ENCODE measurements around the gene ZNRF3.
"Not testable (repeated sequence)": the region's sequence is repeated elsewhere in the genome, so short reads cannot be mapped to it uniquely, and the experiment has no call there.

ZNRF3 gene

DNA sequence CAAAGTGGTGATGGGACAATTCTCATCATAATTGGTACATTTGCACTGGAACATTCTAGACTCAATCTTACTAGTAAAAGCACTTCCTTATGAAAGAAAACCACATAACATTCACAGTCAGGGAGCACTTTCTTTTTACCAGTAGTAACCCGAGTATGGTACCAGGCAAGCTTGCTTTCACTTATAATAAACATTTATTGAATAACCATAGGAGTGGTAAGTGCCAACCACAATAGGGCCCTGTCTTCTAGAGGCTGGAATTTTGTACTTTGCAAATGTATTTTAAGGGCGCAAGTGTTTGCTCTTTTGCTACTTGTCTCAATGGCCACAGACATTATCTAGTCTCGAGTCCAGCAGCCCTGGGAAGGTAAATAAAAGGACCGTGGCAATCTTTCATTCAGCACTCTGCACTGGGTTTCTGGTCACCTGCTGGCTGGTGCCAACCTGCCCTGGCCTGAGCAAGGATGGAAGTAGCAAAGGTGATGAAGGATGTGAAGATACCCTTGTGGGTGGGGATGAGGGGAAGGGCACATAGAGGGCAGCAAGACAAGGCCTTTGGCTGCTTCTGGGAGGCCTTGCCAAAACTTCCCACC lies 154.1 kb downstream of the ZNRF3 start:
- Mint-ChIP-seq H3K36me3 (ENCODE audit: low read depth) (no peaks in the 10 kb centered on the region), H3K27me3 (peaks cover 23% of the 10 kb centered on the region), H3K4me3 (no peak overlapping the region), H3K9me3 (no peaks in the 10 kb centered on the region), H3K4me1 (ENCODE audit: low read depth) (no peaks in the 10 kb centered on the region), H3K27ac (no peak overlapping the region)

- H3K27ac Mint-ChIP-seq = no peak overlapping the region
- H3K4me3 Mint-ChIP-seq = no peak overlapping the region
- H3K4me1 Mint-ChIP-seq (ENCODE audit: low read depth) = no peaks in the 10 kb centered on the region
- no peaks in the 10 kb centered on the region for H3K9me3 Mint-ChIP-seq
- no peaks in the 10 kb centered on the region for H3K36me3 Mint-ChIP-seq (ENCODE audit: low read depth)
- H3K27me3 Mint-ChIP-seq = peaks cover 13% of the 10 kb centered on the region
Measured at GRCh38 chr22:29039148-29039547, 155.8 kb downstream of the ZNRF3 start.

DNA sequence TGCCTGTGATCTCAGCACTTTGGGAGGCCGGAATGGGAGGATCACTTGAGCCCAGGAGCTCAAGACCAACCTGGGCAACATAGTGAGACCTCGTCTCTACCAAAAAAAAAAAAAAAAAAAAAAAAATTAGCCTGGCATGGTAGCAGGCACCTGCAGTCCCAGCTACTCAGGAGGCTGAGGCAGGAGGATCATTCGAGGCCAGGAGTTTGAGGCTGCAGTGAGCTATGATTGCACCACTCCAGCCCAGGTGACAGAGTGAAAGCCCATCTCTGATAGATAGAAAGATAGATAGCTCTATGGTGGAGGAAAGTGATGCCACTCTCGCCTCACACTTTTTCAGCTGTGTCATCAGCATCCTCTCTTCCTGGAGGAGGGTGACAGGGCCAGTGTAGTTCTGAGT lies 156.3 kb downstream of the ZNRF3 start:
- H3K9me3 Mint-ChIP-seq; H3K27ac Mint-ChIP-seq; H3K27me3 Mint-ChIP-seq; H3K4me3 Mint-ChIP-seq; H3K36me3 Mint-ChIP-seq (ENCODE audit: low read depth); H3K4me1 Mint-ChIP-seq (ENCODE audit: low read depth): not testable (repeated sequence)

DNA sequence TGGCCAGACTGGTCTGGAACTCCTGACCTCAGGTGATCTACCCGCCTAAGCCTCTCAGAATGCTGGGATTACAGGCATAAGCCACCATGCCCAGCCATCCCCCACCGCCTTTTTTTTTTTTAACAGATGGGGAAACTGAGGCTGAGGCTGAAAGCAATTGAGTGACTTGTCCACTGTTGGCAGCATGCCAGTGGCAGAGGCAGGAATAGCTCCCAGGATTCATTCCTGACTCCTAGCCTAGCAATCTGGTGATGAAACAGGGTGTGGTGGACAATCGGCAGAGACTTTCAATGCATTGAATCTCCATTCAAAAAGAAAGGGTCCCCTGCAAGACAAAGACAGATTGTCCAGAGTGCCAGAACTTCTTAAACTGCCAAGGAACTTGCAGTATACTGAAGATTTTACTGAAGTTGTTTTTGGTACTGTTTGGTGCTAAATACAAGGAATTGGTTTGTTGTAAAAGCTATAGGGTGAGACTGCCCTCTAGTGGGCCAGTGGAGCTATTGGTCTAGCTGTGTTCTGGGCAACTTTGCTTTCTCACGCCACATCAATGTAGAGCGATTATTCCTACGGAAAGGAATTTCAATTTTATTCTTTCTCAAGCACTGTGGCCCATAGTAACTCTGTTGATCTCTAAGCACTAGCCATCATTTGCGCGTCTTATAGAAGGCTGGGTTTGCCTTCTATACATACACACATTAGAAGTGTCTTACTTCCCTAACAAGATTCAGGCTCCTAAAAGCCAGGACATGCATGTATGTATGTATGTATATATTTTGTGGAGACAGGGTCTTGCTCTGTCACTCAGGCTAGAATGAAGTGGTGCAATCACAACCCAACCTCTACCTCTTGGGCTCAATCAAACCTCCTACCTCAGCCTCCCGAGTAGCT lies 157.3 kb downstream of the ZNRF3 start:
- no peaks in the 10 kb centered on the region for H3K4me1 Mint-ChIP-seq (ENCODE audit: low read depth)
- peaks cover 6% of the 10 kb centered on the region for H3K27me3 Mint-ChIP-seq
- no peaks in the 10 kb centered on the region for H3K9me3 Mint-ChIP-seq
- H3K4me3 Mint-ChIP-seq = no peak overlapping the region
- no peak overlapping the region for H3K27ac Mint-ChIP-seq
- H3K36me3 Mint-ChIP-seq (ENCODE audit: low read depth) = no peaks in the 10 kb centered on the region

DNA sequence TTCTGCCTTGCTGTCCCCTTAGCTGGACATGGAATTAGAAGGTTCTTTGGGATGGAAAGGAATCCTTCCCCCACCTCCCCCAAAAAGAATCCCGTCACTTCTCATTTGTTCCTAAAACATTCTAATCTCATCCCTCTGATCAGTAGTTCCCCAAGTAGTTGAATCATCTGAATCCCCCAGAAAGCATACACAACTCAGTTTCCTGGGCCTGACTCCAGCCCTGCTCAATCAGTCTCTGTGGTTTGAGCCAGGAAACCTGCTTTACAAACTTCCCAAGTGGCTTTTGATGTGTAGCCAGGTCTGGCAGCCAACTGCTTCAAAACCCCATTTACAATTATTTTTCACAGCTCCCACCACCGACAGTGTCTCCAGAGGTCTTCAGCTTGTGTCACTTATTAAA lies 158.0 kb downstream of the ZNRF3 start:
- Mint-ChIP-seq H3K4me1 (ENCODE audit: low read depth) (no peaks in the 10 kb centered on the region), H3K27ac (no peak overlapping the region), H3K36me3 (ENCODE audit: low read depth) (no peaks in the 10 kb centered on the region), H3K9me3 (no peaks in the 10 kb centered on the region), H3K4me3 (no peak overlapping the region), H3K27me3 (peaks cover 6% of the 10 kb centered on the region)

DNA sequence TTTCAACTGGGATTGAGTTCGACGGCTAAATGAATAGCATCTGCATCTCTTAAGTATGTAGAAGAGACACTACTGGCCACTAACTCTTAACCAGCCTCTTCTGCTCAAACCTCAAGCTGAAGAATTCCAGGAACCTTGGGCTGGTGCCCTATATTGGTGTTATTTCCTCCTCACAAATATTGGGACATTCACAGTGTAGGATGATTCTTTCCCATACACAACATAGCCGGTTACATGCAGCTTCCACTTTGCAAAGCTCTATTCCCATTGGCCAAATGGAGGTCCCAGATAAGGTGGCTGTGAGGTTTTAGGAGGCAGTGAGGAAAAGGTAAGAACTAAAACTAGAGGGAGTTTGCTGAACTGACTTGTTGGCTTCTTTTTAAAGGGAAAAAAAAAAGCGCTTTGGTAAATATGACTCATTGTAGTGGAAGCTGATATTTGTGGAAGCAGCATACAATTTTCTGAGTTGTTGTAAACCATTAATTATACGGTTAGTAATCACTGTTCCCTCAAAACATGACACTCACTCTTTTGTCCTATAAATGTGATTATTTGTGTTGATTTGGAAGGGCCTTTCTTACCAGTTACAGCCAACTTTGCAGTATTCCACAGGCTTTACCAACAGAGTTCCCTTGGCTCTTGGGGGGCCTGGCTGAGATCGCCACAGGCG lies 160.7 kb downstream of the ZNRF3 start:
- Mint-ChIP-seq H3K27ac (no peak overlapping the region), H3K9me3 (no peaks in the 10 kb centered on the region), H3K27me3 (peaks cover 6% of the 10 kb centered on the region), H3K36me3 (ENCODE audit: low read depth) (no peaks in the 10 kb centered on the region), H3K4me1 (ENCODE audit: low read depth) (no peaks in the 10 kb centered on the region), H3K4me3 (no peak overlapping the region)

DNA sequence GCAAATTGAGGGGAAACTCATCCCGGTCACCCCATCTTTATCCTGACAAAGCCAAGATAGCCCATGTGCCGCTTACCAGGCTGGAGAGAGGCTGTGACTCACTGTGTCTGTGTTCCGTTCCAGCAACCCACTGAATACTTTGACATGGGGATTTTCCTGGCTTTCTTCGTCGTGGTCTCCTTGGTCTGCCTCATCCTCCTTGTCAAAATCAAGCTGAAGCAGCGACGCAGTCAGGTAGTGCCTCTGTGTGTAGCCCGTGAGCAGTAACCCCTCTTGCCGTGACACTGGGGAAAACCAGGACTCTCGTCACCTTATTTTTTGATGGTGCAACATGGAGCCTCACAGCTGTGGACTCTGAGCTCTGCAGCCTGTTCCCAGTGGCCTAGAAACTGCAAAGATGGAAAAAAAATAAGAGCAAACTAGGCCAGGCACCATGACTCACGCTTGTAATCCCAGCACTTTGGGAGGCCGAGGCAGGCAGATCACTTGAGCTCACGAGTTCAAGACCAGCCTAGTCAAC lies 161.3 kb downstream of the ZNRF3 start:
- H3K4me3 Mint-ChIP-seq = no peak overlapping the region
- H3K27me3 Mint-ChIP-seq = peaks cover 6% of the 10 kb centered on the region
- no peaks in the 10 kb centered on the region for H3K9me3 Mint-ChIP-seq
- no peaks in the 10 kb centered on the region for H3K36me3 Mint-ChIP-seq (ENCODE audit: low read depth)
- H3K4me1 Mint-ChIP-seq (ENCODE audit: low read depth) = no peaks in the 10 kb centered on the region
- H3K27ac Mint-ChIP-seq = no peak overlapping the region

DNA sequence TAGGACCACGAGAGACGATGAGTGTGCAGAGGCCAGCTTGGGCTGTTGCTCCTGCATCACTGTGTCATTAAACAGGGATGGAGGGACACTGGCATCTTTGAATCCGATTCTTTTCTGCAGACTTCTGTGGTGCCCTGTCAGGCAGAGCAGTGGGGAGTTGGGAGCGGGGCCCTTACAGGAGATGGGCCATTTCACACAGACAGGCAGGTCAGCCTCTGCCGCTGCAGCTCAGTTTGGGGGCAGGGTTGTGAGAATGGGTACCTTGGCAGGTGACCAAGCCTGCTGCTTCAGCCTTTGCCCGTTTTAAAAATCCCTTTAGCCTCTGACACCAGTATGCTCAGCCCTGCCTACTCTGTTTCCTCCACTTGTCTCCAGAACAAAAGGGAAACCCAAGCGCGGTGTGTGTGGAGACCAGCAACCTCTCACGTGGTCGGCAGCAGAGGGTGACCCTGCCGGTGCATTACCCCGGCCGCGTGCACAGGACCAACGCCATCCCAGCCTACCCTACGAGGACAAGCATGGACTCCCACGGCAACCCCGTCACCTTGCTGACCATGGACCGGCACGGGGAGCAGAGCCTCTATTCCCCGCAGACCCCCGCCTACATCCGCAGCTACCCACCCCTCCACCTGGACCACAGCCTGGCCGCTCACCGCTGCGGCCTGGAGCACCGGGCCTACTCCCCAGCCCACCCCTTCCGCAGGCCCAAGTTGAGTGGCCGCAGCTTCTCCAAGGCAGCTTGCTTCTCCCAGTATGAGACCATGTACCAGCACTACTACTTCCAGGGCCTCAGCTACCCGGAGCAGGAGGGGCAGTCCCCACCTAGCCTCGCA lies 165.7 kb downstream of the ZNRF3 start:
- Mint-ChIP-seq H3K27me3 (no peaks in the 10 kb centered on the region), H3K27ac (no peak overlapping the region), H3K4me1 (ENCODE audit: low read depth) (no peaks in the 10 kb centered on the region), H3K4me3 (no peak overlapping the region), H3K36me3 (ENCODE audit: low read depth) (no peaks in the 10 kb centered on the region), H3K9me3 (no peaks in the 10 kb centered on the region)

DNA sequence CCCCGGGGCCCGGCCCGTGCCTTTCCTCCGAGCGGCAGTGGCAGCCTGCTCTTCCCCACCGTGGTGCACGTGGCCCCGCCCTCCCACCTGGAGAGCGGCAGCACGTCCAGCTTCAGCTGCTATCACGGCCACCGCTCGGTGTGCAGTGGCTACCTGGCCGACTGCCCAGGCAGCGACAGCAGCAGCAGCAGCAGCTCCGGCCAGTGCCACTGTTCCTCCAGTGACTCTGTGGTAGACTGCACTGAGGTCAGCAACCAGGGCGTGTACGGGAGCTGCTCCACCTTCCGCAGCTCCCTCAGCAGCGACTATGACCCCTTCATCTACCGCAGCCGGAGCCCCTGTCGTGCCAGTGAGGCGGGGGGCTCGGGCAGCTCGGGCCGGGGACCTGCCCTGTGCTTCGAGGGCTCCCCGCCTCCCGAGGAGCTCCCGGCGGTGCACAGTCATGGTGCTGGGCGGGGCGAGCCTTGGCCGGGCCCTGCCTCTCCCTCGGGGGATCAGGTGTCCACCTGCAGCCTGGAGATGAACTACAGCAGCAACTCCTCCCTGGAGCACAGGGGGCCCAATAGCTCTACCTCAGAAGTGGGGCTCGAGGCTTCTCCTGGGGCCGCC lies 166.4 kb downstream of the ZNRF3 start:
- H3K4me3 Mint-ChIP-seq = no peak overlapping the region
- no peaks in the 10 kb centered on the region for H3K36me3 Mint-ChIP-seq (ENCODE audit: low read depth)
- H3K27me3 Mint-ChIP-seq = no peaks in the 10 kb centered on the region
- H3K27ac Mint-ChIP-seq = no peak overlapping the region
- H3K9me3 Mint-ChIP-seq = no peaks in the 10 kb centered on the region
- H3K4me1 Mint-ChIP-seq (ENCODE audit: low read depth) = no peaks in the 10 kb centered on the region

- Mint-ChIP-seq H3K36me3 (ENCODE audit: low read depth) (no peaks in the 10 kb centered on the region), H3K4me1 (ENCODE audit: low read depth) (no peaks in the 10 kb centered on the region), H3K27ac (no peak overlapping the region), H3K27me3 (no peaks in the 10 kb centered on the region), H3K9me3 (no peaks in the 10 kb centered on the region), H3K4me3 (no peak overlapping the region)
Measured at GRCh38 chr22:29050457-29050856, 167.1 kb downstream of the ZNRF3 start.

GRCh38 chr22:29053048-29053702 lies 169.8 kb downstream of the ZNRF3 start:
- H3K27ac Mint-ChIP-seq = no peak overlapping the region
- no peaks in the 10 kb centered on the region for H3K4me1 Mint-ChIP-seq (ENCODE audit: low read depth)
- H3K27me3 Mint-ChIP-seq = no peaks in the 10 kb centered on the region
- H3K4me3 Mint-ChIP-seq = no peak overlapping the region
- no peaks in the 10 kb centered on the region for H3K36me3 Mint-ChIP-seq (ENCODE audit: low read depth)
- no peaks in the 10 kb centered on the region for H3K9me3 Mint-ChIP-seq

GRCh38 chr22:29054251-29054767 lies 170.9 kb downstream of the ZNRF3 start:
- H3K4me1 Mint-ChIP-seq (ENCODE audit: low read depth) = no peaks in the 10 kb centered on the region
- H3K4me3 Mint-ChIP-seq = no peak overlapping the region
- H3K36me3 Mint-ChIP-seq (ENCODE audit: low read depth) = no peaks in the 10 kb centered on the region
- no peaks in the 10 kb centered on the region for H3K9me3 Mint-ChIP-seq
- H3K27me3 Mint-ChIP-seq = peaks cover 4% of the 10 kb centered on the region
- H3K27ac Mint-ChIP-seq = no peak overlapping the region

GRCh38 chr22:29055192-29055830 lies 171.9 kb downstream of the ZNRF3 start:
- Mint-ChIP-seq H3K9me3 (no peaks in the 10 kb centered on the region), H3K27me3 (peaks cover 11% of the 10 kb centered on the region), H3K4me3 (no peak overlapping the region), H3K4me1 (ENCODE audit: low read depth) (no peaks in the 10 kb centered on the region), H3K36me3 (ENCODE audit: low read depth) (no peaks in the 10 kb centered on the region), H3K27ac (no peak overlapping the region)

Data from stimulated activated naive CD8-positive, alpha-beta T cell treated with anti-CD3 and anti-CD28 coated beads, Interleukin-15, Interleukin-2, amounts not matched to agents 100 ng/mL and 50 ng/mL, for 24 hours (primary cell).